ENCODE results near the gene MDH1B.

The MDH1B gene

GRCh38 chr2:206696910-206697309 lies 68.2 kb downstream of the MDH1B start:
- DNase-seq (ENCODE audit: extremely low read depth, low read depth) = no peak
- no peak for TF ChIP-seq CTCF (IDR thresholded peaks at IDR 0.05; ENCODE audit: low read depth, low read length)

- peak; percentile 36 for DNase-seq (ENCODE audit: extremely low read depth, low read depth)
- TF ChIP-seq CTCF (IDR thresholded peaks at IDR 0.05; ENCODE audit: low read depth, low read length) = peak; percentile 52
Observed at GRCh38 chr2:206693399-206694137, 71.6 kb downstream of the MDH1B start.

GRCh38 chr2:206692971-206693370 lies 72.2 kb downstream of the MDH1B start:
- no peak for TF ChIP-seq CTCF (IDR thresholded peaks at IDR 0.05; ENCODE audit: low read depth, low read length)
- DNase-seq (ENCODE audit: extremely low read depth, low read depth) = no peak

GRCh38 chr2:206688990-206689389 lies 76.1 kb downstream of the MDH1B start:
- no peak for DNase-seq (ENCODE audit: extremely low read depth, low read depth)
- TF ChIP-seq CTCF (IDR thresholded peaks at IDR 0.05; ENCODE audit: low read depth, low read length) = no peak

- no peak for DNase-seq (ENCODE audit: extremely low read depth, low read depth)
- no peak for TF ChIP-seq CTCF (IDR thresholded peaks at IDR 0.05; ENCODE audit: low read depth, low read length)
Observed at GRCh38 chr2:206688453-206688852, 76.7 kb downstream of the MDH1B start.
